B cell (primary cell): ENCODE measurements around the gene SMG9. TPM values are rescaled to one million over a fixed set of nuclear protein-coding genes. Genes with fewer than 3 reads are reported as not detected.

Source experiments
- ATAC-seq: fragments of 200-7000 bp; cut with Tn5 transposase; one replicate; pipeline ENCODE4 v1.10.0; 2021; ENCODE audit warnings: low read depth, mild to moderate bottlenecking, moderate number of reproducible peaks, moderate library complexity
- CTCF ChIA-PET: fragments of 350-600 bp; sonication (Branson Sonifier 250); formaldehyde crosslinking; loops from one replicate; lab custom pipeline; 2021; ENCODE audit warnings: antibody characterized with exemption, inconsistent platforms; lab: Charles Lee
- POLR2A ChIA-PET: fragments of 350-600 bp; sonication (Branson Sonifier 250); formaldehyde crosslinking; loops from one replicate; lab custom pipeline; 2021; ENCODE audit warnings: antibody characterized with exemption; lab: Charles Lee
- DNase-seq: peaks from one replicate; pipeline ENCODE4 v3.0.0; 2013
- H2AFZ ChIP-seq: 2 replicates; pipeline ENCODE4 v1.6.1; 2012; ENCODE audit warnings: mild to moderate bottlenecking, low read depth, low read length; ENCODE audit not compliant: insufficient read depth, poor library complexity, severe bottlenecking
- H3K27ac ChIP-seq, 2 donors: 1 replicate in 1 of 2; 2 replicates in 1 of 2; pipeline ENCODE4 v1.5.1; 2012 to 2013; ENCODE audit warnings: low read length in 2 of 2, mild to moderate bottlenecking in 2 of 2, moderate library complexity in 1 of 2
- H3K27me3 ChIP-seq, 4 experiments: fragments of 200-600 bp in 1 of 4; sonication (generic) in 1 of 4; replicated peaks in 1 of 4; 1 replicate in 2 of 4; 2 replicates in 2 of 4; pipeline versions ENCODE4 v1.6.1 to v1.7.0; 2013 to 2016; ENCODE audit warnings: low read length in 3 of 4, mild to moderate bottlenecking in 2 of 4, mixed read lengths in 1 of 4, moderate library complexity in 1 of 4; ENCODE audit not compliant: insufficient read depth in 4 of 4, control insufficient read depth in 3 of 4; ENCODE audit errors: control extremely low read depth in 1 of 4
- H3K36me3 ChIP-seq, 2 experiments: replicated peaks in 1 of 2; 1 replicate in 1 of 2; 2 replicates in 1 of 2; pipeline versions ENCODE4 v1.6.1 to v1.7.1; 2013; ENCODE audit warnings: low read length in 1 of 2; ENCODE audit not compliant: insufficient read depth in 2 of 2, control insufficient read depth in 1 of 2; ENCODE audit errors: control extremely low read depth in 1 of 2, extremely low read depth in 1 of 2
- H3K4me1 ChIP-seq, 2 donors: fragments of 200-600 bp in 1 of 2; sonication (generic) in 1 of 2; 1 replicate in 1 of 2; 2 replicates in 1 of 2; pipeline versions ENCODE4 v1.5.1 to v1.6.1; 2013 to 2017; ENCODE audit warnings: low read length in 2 of 2; ENCODE audit not compliant: control insufficient read depth in 2 of 2, insufficient read depth in 2 of 2
- H3K4me2 ChIP-seq: replicated peaks from 2 replicates; pipeline ENCODE3; 2012; ENCODE audit warnings: mild to moderate bottlenecking, low read depth, low read length; ENCODE audit not compliant: poor library complexity, severe bottlenecking
- H3K4me3 ChIP-seq, 5 experiments: fragments of 200-600 bp in 1 of 5; sonication (generic) in 1 of 5; 1 replicate in 3 of 5; 2 replicates in 2 of 5; pipeline versions ENCODE4 v1.5.1 to v1.7.0; 2011 to 2016; ENCODE audit warnings: low read length in 4 of 5, mild to moderate bottlenecking in 4 of 5, low read depth in 2 of 5, control low read depth in 1 of 5, moderate library complexity in 1 of 5; ENCODE audit not compliant: insufficient read depth in 1 of 5; ENCODE audit errors: control extremely low read depth in 1 of 5, extremely low read depth in 1 of 5
- H3K79me2 ChIP-seq: fragments of 200-600 bp; sonication (generic); one replicate; pipeline ENCODE4 v1.6.0; 2016; ENCODE audit warnings: low read length; ENCODE audit not compliant: control insufficient read depth, insufficient read depth
- H3K9ac ChIP-seq: fragments of 200-600 bp; sonication (generic); 2 replicates; pipeline ENCODE4 v1.6.1; 2017; ENCODE audit warnings: mild to moderate bottlenecking, low read length, moderate library complexity
- H3K9me3 ChIP-seq, 3 donors: one replicate each; pipeline versions ENCODE4 v1.6.1 to v1.7.1; 2013; ENCODE audit warnings: low read length in 2 of 3; ENCODE audit not compliant: control insufficient read depth in 2 of 3, insufficient read depth in 1 of 3; ENCODE audit errors: control extremely low read depth in 1 of 3
- H4K20me1 ChIP-seq: 2 replicates; pipeline ENCODE4 v1.6.0; 2012; ENCODE audit warnings: mild to moderate bottlenecking, low read length; ENCODE audit not compliant: insufficient read depth, control insufficient read depth, poor library complexity, severe bottlenecking
- H3K27ac Mint-ChIP-seq: one replicate; pipeline ENCODE4 v1.8.0; 2021; ENCODE audit warnings: mixed read lengths
- H3K27me3 Mint-ChIP-seq: one replicate; pipeline ENCODE4 v1.8.0; 2021; ENCODE audit warnings: mixed read lengths
- H3K4me1 Mint-ChIP-seq: one replicate; pipeline ENCODE4 v1.8.0; 2021; ENCODE audit warnings: mixed read lengths
- H3K4me3 Mint-ChIP-seq: one replicate; pipeline ENCODE4 v1.8.0; 2021; ENCODE audit warnings: mixed read lengths
- H3K9me3 Mint-ChIP-seq: one replicate; pipeline ENCODE4 v1.8.0; 2022; ENCODE audit warnings: mixed read lengths; ENCODE audit not compliant: insufficient read depth
- CTCF ChIP-seq: fragments of 200-600 bp; IDR thresholded peaks from one replicate; pipeline ENCODE4 v1.8.0; 2022; ENCODE audit warnings: antibody characterized with exemption, mild to moderate bottlenecking
- EZH2 ChIP-seq: IDR thresholded peaks from 2 replicates; pipeline ENCODE4 v1.6.1; 2012; ENCODE audit warnings: borderline replicate concordance, low read depth, mild to moderate bottlenecking, moderate library complexity, low read length; ENCODE audit not compliant: insufficient read depth, poor library complexity, severe bottlenecking
- WGBS: methylation state at CpG from one replicate; pipeline ENCODE4 v1.1.5; 2013; ENCODE audit warnings: missing lambda C conversion rate; ENCODE audit not compliant: insufficient coverage; 5-methylcytosine and 5-hydroxymethylcytosine counted together
- intact Hi-C: fragments of 100-400 bp; cut with micrococcal nuclease; formaldehyde crosslinking; loops from one replicate; pipeline ENCODE4 v1.10.0; 2022
- polyA plus RNA-seq: library from polyadenylated mRNA; depleted of rRNA; stranded (reverse); fragments of >200 nt; gene quantifications from 2 replicates; pipeline ENCODE4 v1.2.3, GENCODE V29; 2012
- total RNA-seq, 2 donors: library from RNA; stranded (reverse); fragments of 120-200 nt in 1 of 2; gene quantifications; 1 replicate in 1 of 2; 2 replicates in 1 of 2; pipeline versions ENCODE4 v1.2.3 to v1.2.4, GENCODE V29; 2013 to 2022

Gene SMG9
- total and polyA plus RNA-seq, 2 donors (not counting 1 experiment from before 2014, with no cell fraction given) = 33.9 to 87.5 TPM

DNA sequence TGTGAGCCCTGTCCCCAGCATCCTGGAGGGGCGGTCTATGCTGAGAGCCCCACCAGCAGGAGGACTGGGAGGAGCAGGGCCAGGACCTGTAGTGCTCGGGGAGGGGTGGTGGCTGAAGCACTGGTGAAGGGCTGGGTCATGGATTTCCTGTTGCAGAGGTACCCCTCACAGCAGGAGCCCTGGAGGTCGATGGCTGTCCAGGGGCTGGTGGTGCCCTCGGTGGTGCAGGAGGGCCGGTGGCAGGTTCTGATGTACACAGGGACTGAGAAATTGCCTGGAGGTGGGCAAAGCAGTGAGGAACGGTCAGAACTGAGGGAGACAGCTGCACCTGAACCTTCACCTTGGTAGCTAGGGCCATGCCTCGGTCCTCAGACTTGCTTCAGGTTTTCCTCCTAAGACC is 42.8 kb upstream of the SMG9 start:
- ATAC-seq = no peak
- H3K4me3 ChIP-seq = no peak overlapping the region
- H3K4me2 ChIP-seq = no peak overlapping the region

GRCh38 chr19:43797118-43797517 is 42.4 kb upstream of the SMG9 start:
- no peak overlapping the region for H3K9ac ChIP-seq
- H3K27me3 Mint-ChIP-seq = peaks cover 35% of the 10 kb centered on the region
- no peak overlapping the region for H2AFZ ChIP-seq
- no peaks in the 10 kb centered on the region for H3K36me3 ChIP-seq
- peaks cover 0 to 56% (median 16%) of the 10 kb centered on the region in 4 experiments for H3K27me3 ChIP-seq
- intact Hi-C loops = no loop called here
- peaks cover 11 to 12% of the 10 kb centered on the region in 2 donors for H3K4me1 ChIP-seq
- no peak for TF ChIP-seq EZH2
- TF ChIP-seq CTCF = no peak
- H3K4me3 Mint-ChIP-seq = peak overlapping the region; percentile 52
- POLR2A ChIA-PET = no interaction called here
- H3K9me3 ChIP-seq = peaks cover 2 to 32% (median 5%) of the 10 kb centered on the region in 3 donors
- no peaks in the 10 kb centered on the region for H4K20me1 ChIP-seq
- ATAC-seq = no peak
- H3K27ac Mint-ChIP-seq = no peak overlapping the region
- no peak overlapping the region for H3K27ac ChIP-seq
- 54% methylated on average over 3 of the region's 6 CpGs for WGBS
- no peak overlapping the region for H3K4me3 ChIP-seq
- H3K4me2 ChIP-seq = no peak overlapping the region
- no peaks in the 10 kb centered on the region for H3K9me3 Mint-ChIP-seq
- CTCF ChIA-PET = interaction anchor here (0.6 to 1.5 kb wide), 6 partner anchors 9 to 997 kb away, joined by 3 to 4 read pairs (median 3); no protein-coding TSS in a partner anchor
- no peaks in the 10 kb centered on the region for H3K79me2 ChIP-seq
- no peak for DNase-seq
- H3K4me1 Mint-ChIP-seq = peaks cover 10% of the 10 kb centered on the region

More for the DNA sequence above, 42.8 kb upstream of the SMG9 start:
- WGBS = 95% methylated on average over 7 of the region's 7 CpGs
- H3K9me3 Mint-ChIP-seq = no peaks in the 10 kb centered on the region
- H3K27ac Mint-ChIP-seq = no peak overlapping the region
- CTCF ChIA-PET = interaction anchor here (0.6 to 1.5 kb wide), 3 partner anchors 13 to 997 kb away, joined by 3 to 4 read pairs (median 4); no protein-coding TSS in a partner anchor
- no peaks in the 10 kb centered on the region for H4K20me1 ChIP-seq
- peaks cover 0 to 56% (median 16%) of the 10 kb centered on the region in 4 experiments for H3K27me3 ChIP-seq
- H3K4me3 Mint-ChIP-seq = peak overlapping the region; percentile 52
- peaks cover 10% of the 10 kb centered on the region for H3K4me1 Mint-ChIP-seq
- H3K27ac ChIP-seq = no peak overlapping the region
- H3K4me1 ChIP-seq = peaks cover 11 to 12% of the 10 kb centered on the region in 2 donors
- peaks cover 2 to 32% (median 5%) of the 10 kb centered on the region in 3 donors for H3K9me3 ChIP-seq
- TF ChIP-seq EZH2 (no peak), CTCF (no peak)
- intact Hi-C loops = no loop called here
- no peaks in the 10 kb centered on the region for H3K36me3 ChIP-seq
- no peak overlapping the region for H3K9ac ChIP-seq
- POLR2A ChIA-PET = no interaction called here
- peaks cover 35% of the 10 kb centered on the region for H3K27me3 Mint-ChIP-seq
- no peak for DNase-seq
- no peak overlapping the region for H2AFZ ChIP-seq
- H3K79me2 ChIP-seq = no peaks in the 10 kb centered on the region
